Gastrocnemius medialis (tissue), 4 donors: Measurements from ENCODE around the gene SUSD1. TPM values are rescaled to one million over a fixed set of nuclear protein-coding genes. Genes with fewer than 3 reads are reported as not detected.

Source experiments
- ATAC-seq, 2 donors: fragments of 150-250 bp; one replicate each; pipeline ENCODE4 v1.9.1; 2016
- DNase-seq, 2 donors: peaks; one replicate each; pipeline ENCODE4 v3.0.0-alpha.2; 2019
- H3K27ac ChIP-seq, 4 donors: fragments of 200-600 bp; sonication (generic); 1 replicate in 1 of 4; 2 replicates in 3 of 4; pipeline ENCODE4 v1.5.1; 2016 to 2018; ENCODE audit warnings: mild to moderate bottlenecking in 2 of 4, moderate library complexity in 1 of 4
- H3K27me3 ChIP-seq, 3 donors: fragments of 200-600 bp; sonication (generic) in 2 of 3; 1 replicate in 1 of 3; 2 replicates in 2 of 3; pipeline versions ENCODE4 v1.5.1 to v1.6.0; 2016 to 2019; ENCODE audit warnings: mild to moderate bottlenecking in 1 of 3, moderate library complexity in 1 of 3
- H3K36me3 ChIP-seq, 2 donors: fragments of 200-600 bp; sonication (generic) in 1 of 2; one replicate each; pipeline ENCODE4 v1.5.1; 2017 to 2018
- H3K4me1 ChIP-seq, 2 donors: fragments of 200-600 bp; sonication (generic) in 1 of 2; one replicate each; pipeline ENCODE4 v1.5.1; 2016 to 2017; ENCODE audit warnings: mild to moderate bottlenecking in 2 of 2
- H3K4me3 ChIP-seq, 4 donors: fragments of 200-600 bp; sonication (generic) in 3 of 4; 1 replicate in 1 of 4; 2 replicates in 3 of 4; pipeline ENCODE4 v1.5.1; 2016 to 2019; ENCODE audit warnings: mild to moderate bottlenecking in 2 of 4
- H3K9me3 ChIP-seq, 3 donors: fragments of 200-600 bp; sonication (generic) in 2 of 3; 1 replicate in 1 of 3; 2 replicates in 2 of 3; pipeline ENCODE4 v1.5.1; 2016 to 2019
- CTCF ChIP-seq, 5 experiments: fragments of 450-650 bp in 3 of 5; fragments of 200-600 bp in 2 of 5; sonication (generic) in 2 of 5; IDR thresholded peaks in 4 of 5; conservative IDR thresholded peaks in 1 of 5; 1 replicate in 4 of 5; 2 replicates in 1 of 5; pipeline ENCODE4 v1.5.1; 2016 to 2019; ENCODE audit warnings: antibody characterized with exemption in 5 of 5, mild to moderate bottlenecking in 3 of 5, moderate library complexity in 3 of 5
- POLR2A ChIP-seq, 2 donors: fragments of 450-650 bp; IDR thresholded peaks; one replicate each; pipeline ENCODE4 v1.6.1; 2017; ENCODE audit warnings: antibody characterized with exemption in 2 of 2, mild to moderate bottlenecking in 2 of 2, moderate library complexity in 2 of 2
- in situ Hi-C, 4 donors: fragments of 200-750 bp; cut with MboI; loops; one replicate each; pipeline versions ENCODE4 v1.15.0 to v1.8.0; 2017; ENCODE audit warnings: low sequenced_read_pairs in 4 of 4
- intact Hi-C: fragments of 100-400 bp; cut with DNase I; formaldehyde crosslinking; loops from one replicate; pipeline ENCODE4 v1.15.1; 2023; ENCODE audit warnings: low total_unique reads
- total RNA-seq, 4 donors: library from RNA; depleted of rRNA; stranded (reverse); fragments of >200 nt; gene quantifications; one replicate each; pipeline versions ENCODE4 v1.1.0 to v1.2.3, GENCODE V29; 2016

Gene SUSD1
- total RNA-seq, 4 donors from 2014 or later = 0.82 to 8.0 (median 2.2) TPM

- Histone ChIP-seq H3K4me1 (peaks cover 0 to 3% of the 10 kb centered on the region in 2 donors), H3K36me3 (no peaks in the 10 kb centered on the region), H3K27ac (no peak overlapping the region), H3K27me3 (no peaks in the 10 kb centered on the region), H3K4me3 (no peak overlapping the region), H3K9me3 (no peaks in the 10 kb centered on the region)
- ATAC-seq (no peak), DNase-seq (no peak)
- in situ Hi-C loops (no loop called here), intact Hi-C loops (no loop called here)
- TF ChIP-seq CTCF (IDR thresholded peaks at IDR 0.05 in 4 of 5, conservative IDR thresholded peaks at IDR 0.05 in 1 of 5) = no peak
- no peak for TF ChIP-seq POLR2A (IDR thresholded peaks at IDR 0.05)
Measured at GRCh38 chr9:112184946-112185345, 9.8 kb upstream of the SUSD1 start.

- peaks cover 0 to 3% of the 10 kb centered on the region in 2 donors for H3K4me1 ChIP-seq
- TF ChIP-seq CTCF (IDR thresholded peaks at IDR 0.05 in 4 of 5, conservative IDR thresholded peaks at IDR 0.05 in 1 of 5) = no peak
- no peak for TF ChIP-seq POLR2A (IDR thresholded peaks at IDR 0.05)
- no peaks in the 10 kb centered on the region for H3K9me3 ChIP-seq
- intact Hi-C loops = no loop called here
- no peak overlapping the region for H3K27ac ChIP-seq
- no peaks in the 10 kb centered on the region for H3K36me3 ChIP-seq
- ATAC-seq (no peak), DNase-seq (no peak)
- in situ Hi-C loops = no loop called here
- no peak overlapping the region for H3K4me3 ChIP-seq
- no peaks in the 10 kb centered on the region for H3K27me3 ChIP-seq
Measured at GRCh38 chr9:112184221-112184620, 9.1 kb upstream of the SUSD1 start.

GRCh38 chr9:112180387-112180881 is 5.3 kb upstream of the SUSD1 start:
- no peak for DNase-seq
- intact Hi-C loops (no loop called here), in situ Hi-C loops (no loop called here)
- ATAC-seq = no peak
- H3K27ac ChIP-seq = no peak overlapping the region
- TF ChIP-seq CTCF (IDR thresholded peaks at IDR 0.05 in 4 of 5, conservative IDR thresholded peaks at IDR 0.05 in 1 of 5) = no peak
- TF ChIP-seq POLR2A (IDR thresholded peaks at IDR 0.05) = no peak
- H3K4me3 ChIP-seq = no peak overlapping the region
- no peaks in the 10 kb centered on the region for H3K9me3 ChIP-seq
- H3K36me3 ChIP-seq = no peaks in the 10 kb centered on the region
- H3K4me1 ChIP-seq = peaks cover 0 to 3% of the 10 kb centered on the region in 2 donors
- peaks cover 0 to 7% (median 0%) of the 10 kb centered on the region in 3 donors for H3K27me3 ChIP-seq

DNA sequence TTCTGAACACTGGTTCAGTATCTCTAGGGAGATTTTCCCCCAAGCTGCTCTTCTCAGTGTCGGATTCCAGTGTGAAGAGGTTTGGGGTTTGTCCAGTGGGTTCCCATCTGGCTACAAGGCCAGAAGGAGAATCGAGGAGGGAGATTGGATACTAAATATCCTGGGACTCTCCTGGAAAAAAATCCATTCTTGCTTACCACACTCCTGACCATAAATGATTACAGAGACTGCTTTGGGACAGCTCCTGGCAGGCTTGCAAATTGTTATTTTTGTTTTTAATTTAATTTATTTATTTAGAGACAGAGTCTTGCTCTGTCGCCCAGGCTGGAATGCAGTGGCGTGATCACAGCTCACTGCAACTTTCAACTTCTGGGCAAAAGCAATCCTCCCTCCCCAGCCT is 4.7 kb upstream of the SUSD1 start:
- ATAC-seq = peak; percentile 14 to 23
- Histone ChIP-seq H3K4me1 (peaks cover 0 to 3% of the 10 kb centered on the region in 2 donors), H3K27ac (peak overlapping the region in 1 of 4 donors; percentile 46), H3K27me3 (peaks cover 0 to 10% (median 0%) of the 10 kb centered on the region in 3 donors), H3K36me3 (no peaks in the 10 kb centered on the region), H3K4me3 (no peak overlapping the region), H3K9me3 (no peaks in the 10 kb centered on the region)
- in situ Hi-C loops = no loop called here
- intact Hi-C loops = loop anchor here (5.0 kb wide), 1 partner anchor 152 kb away; the partner anchor contains the start of gene PTBP3
- TF ChIP-seq POLR2A (IDR thresholded peaks at IDR 0.05) = no peak
- TF ChIP-seq CTCF (IDR thresholded peaks at IDR 0.05 in 4 of 5, conservative IDR thresholded peaks at IDR 0.05 in 1 of 5) = no peak
- DNase-seq = no peak

DNA sequence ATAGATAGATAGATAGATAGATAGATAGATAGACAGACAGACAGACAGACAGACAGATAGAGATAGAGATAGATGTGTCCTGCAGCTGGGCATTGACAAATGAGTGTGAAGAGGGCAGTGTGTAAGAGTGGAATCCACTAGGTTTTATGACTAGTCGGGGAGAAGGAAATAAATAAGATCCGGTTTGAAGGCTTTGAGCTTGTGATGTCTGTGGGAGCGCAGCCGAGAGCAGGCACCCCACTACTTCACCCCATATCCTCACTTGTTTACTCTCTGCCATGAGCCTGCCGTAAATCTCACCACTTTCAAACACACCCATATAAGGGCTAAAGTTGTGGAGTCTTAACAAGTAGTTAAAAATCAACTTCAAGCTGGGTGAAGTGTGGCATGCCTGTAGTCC is 1.4 kb upstream of the SUSD1 start:
- H3K27ac ChIP-seq = no peak overlapping the region
- intact Hi-C loops (loop anchor here (5.0 kb wide), 1 partner anchor 156 kb away; the partner anchor contains the start of gene PTBP3), in situ Hi-C loops (no loop called here)
- H3K36me3 ChIP-seq = no peaks in the 10 kb centered on the region
- ATAC-seq (no peak), DNase-seq (no peak)
- peaks cover 0 to 10% (median 5%) of the 10 kb centered on the region in 3 donors for H3K27me3 ChIP-seq
- no peaks in the 10 kb centered on the region for H3K9me3 ChIP-seq
- no peak overlapping the region for H3K4me3 ChIP-seq
- no peak for TF ChIP-seq POLR2A (IDR thresholded peaks at IDR 0.05)
- TF ChIP-seq CTCF (IDR thresholded peaks at IDR 0.05 in 4 of 5, conservative IDR thresholded peaks at IDR 0.05 in 1 of 5) = no peak
- peaks cover 3 to 5% of the 10 kb centered on the region in 2 donors for H3K4me1 ChIP-seq
